Measurements from ENCODE around the gene STPG2. TPM values are rescaled to one million over a fixed set of nuclear protein-coding genes. Genes with fewer than 3 reads are reported as not detected.

Gene STPG2
- total and polyA plus RNA-seq, 10 of the 15 experiments (the other 5 are each of a cell fraction or from before 2014, with no cell fraction given): 0.13 to 0.24 TPM; not detected in 8

DNA sequence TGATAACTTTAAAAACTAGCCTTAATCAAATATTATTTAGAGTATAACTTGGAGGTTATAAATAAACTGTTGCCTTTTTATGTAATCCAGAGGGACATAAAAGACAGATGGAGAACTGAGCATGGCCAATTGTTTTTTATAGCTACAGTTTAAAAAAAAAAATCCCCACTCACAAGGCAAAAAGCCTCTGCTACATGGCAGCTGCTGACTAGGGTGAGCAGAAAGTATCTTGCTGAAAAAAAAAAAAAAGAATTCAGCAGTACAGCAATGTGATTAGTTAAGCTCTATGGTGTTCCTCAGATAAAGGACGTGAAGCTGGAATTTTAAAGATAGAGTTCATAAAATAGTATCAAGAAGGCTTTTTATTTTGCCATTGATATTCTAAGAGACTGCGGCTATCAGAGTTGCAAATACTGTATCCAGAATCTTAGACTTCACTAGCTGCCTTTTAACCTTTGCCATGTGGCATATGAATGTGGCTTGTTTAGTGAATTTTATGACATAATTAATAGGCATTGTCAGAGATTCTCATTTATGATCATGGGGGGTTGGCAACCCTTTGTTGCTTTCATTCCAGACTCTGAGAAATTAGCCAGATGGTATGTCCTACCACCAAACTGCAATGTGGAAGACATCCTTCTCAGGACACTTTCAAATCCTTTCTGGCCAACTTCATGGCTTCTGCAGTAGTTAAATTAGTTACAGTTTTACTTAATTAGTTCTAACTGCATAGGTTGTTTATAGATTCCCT is 498.0 kb downstream of the STPG2 start (continued):
- TF ChIP-seq ZBTB11 (CRISPR knock-in tag; IDR thresholded peaks at IDR 0.05): no peak

- no peak for DNase-seq (ENCODE audit: low read depth, low spot score)
- in situ Hi-C loops (cut with MboI) (no loop called here), intact Hi-C loops (cut with micrococcal nuclease; ENCODE audit: unreplicated experiment) (no loop called here)
- no peak overlapping the region for H3K4me2 ChIP-seq (ENCODE audit: control insufficient read depth, insufficient read depth)
- no peak overlapping the region for H2AFZ ChIP-seq (ENCODE audit: control insufficient read depth, low read depth, low read length)
- RAD21 ChIA-PET (ENCODE audit: unreplicated experiment): no interaction called here
- no peaks in the 10 kb centered on the region for H3K4me1 ChIP-seq (ENCODE audit: control insufficient read depth, insufficient read depth, low read length)
- FAIRE-seq: no peak
- H3K4me3 ChIP-seq: no peak overlapping the region
- BruUV-seq (replicated peaks): no TSS peak
- no peaks in the 10 kb centered on the region for H3K36me3 ChIP-seq (ENCODE audit: control insufficient read depth in 2 of 2, insufficient read depth in 2 of 2, low read length in 1 of 2)
- no peak overlapping the region for H3K9ac ChIP-seq (ENCODE audit: control insufficient read depth, insufficient read depth, low read length)
- no peaks in the 10 kb centered on the region for H3K9me3 ChIP-seq (replicated peaks; ENCODE audit: control insufficient read depth, insufficient read depth, low read length)
- SMC1A ChIA-PET (ENCODE audit: uncharacterized antibody, unreplicated experiment): no interaction called here
- CTCF ChIA-PET: no interaction called here
- no peak for ATAC-seq
- no peak overlapping the region for H3K27ac ChIP-seq (ENCODE audit: control insufficient read depth, insufficient read depth)
- H4K20me1 ChIP-seq (ENCODE audit: control insufficient read depth, insufficient read depth): no peaks in the 10 kb centered on the region
- no peak for TF ChIP-seq NFYA (IDR thresholded peaks at IDR 0.05; ENCODE audit: borderline replicate concordance, low read depth, low read length)
- TF ChIP-seq ATF7 (IDR thresholded peaks at IDR 0.05; ENCODE audit: low read depth): no peak
- H3K27me3 ChIP-seq (replicated peaks in 1 of 2; ENCODE audit: control insufficient read depth in 2 of 2, insufficient read depth in 2 of 2, low read length in 1 of 2): no peaks in the 10 kb centered on the region
- no peaks in the 10 kb centered on the region for H3K79me2 ChIP-seq (ENCODE audit: control insufficient read depth, insufficient read depth, low read length)
- POLR2A ChIA-PET: no interaction called here
Observed at GRCh38 chr4:97643179-97643578, 500.1 kb downstream of the STPG2 start.
